GM12878 (cell line): ENCODE data around the gene MCEMP1. TPM values are rescaled to one million over a fixed set of nuclear protein-coding genes. Genes with fewer than 3 reads are reported as not detected.

ENCODE experiments used
- ATAC-seq: fragments of 200-7000 bp; cut with Tn5 transposase; 3 replicates; pipeline ENCODE4 v1.9.1; 2020; ENCODE audit warnings: mild to moderate bottlenecking, moderate library complexity
- BruUV-seq: library from RNA; stranded (reverse); fragments of 400-500 nt; replicated peaks from 2 replicates; lab custom pipeline; 2021; lab: Mats Ljungman, UMichigan
- CTCF ChIA-PET: fragments of 300-600 bp; sonication (Branson Sonifier 250); formaldehyde crosslinking; extraction: SDS; loops from one replicate; lab custom pipeline; 2021; ENCODE audit warnings: inconsistent platforms; lab: Yijun Ruan, JAX
- POLR2A ChIA-PET: fragments of 350-600 bp; formaldehyde crosslinking; extraction: SDS; loops from one replicate; lab custom pipeline; 2021; ENCODE audit warnings: inconsistent platforms; lab: Charles Lee
- RAD21 ChIA-PET: fragments of 300-600 bp; sonication (Branson Sonifier 250); formaldehyde crosslinking; loops from one replicate; lab custom pipeline; 2023; ENCODE audit warnings: antibody characterized with exemption; ENCODE audit not compliant: unreplicated experiment; lab: Charles Lee
- SMC1A ChIA-PET: fragments of 300-600 bp; sonication (Branson Sonifier 250); formaldehyde crosslinking; loops from one replicate; lab custom pipeline; 2023; ENCODE audit not compliant: unreplicated experiment, uncharacterized antibody; lab: Charles Lee
- DNase-seq: peaks from one replicate; pipeline ENCODE4 v3.0.0-alpha.2; 2011; ENCODE audit warnings: low read depth, low spot score
- FAIRE-seq: peaks from 3 replicates; lab custom pipeline; 2011; peaks lifted over from hg19 to GRCh38; lab: Jason Lieb, UNC
- H2AFZ ChIP-seq: 2 replicates; pipeline ENCODE4 v1.6.0; 2011; ENCODE audit warnings: low read depth, low read length, control low read depth; ENCODE audit not compliant: control insufficient read depth
- H3K27ac ChIP-seq: 2 replicates; pipeline ENCODE4 v1.5.1; 2011; ENCODE audit warnings: control low read depth; ENCODE audit not compliant: control insufficient read depth, insufficient read depth
- H3K27me3 ChIP-seq, 2 experiments: replicated peaks in 1 of 2; 2 replicates each; pipeline versions ENCODE4 v1.6.0 to v1.6.1; 2011; ENCODE audit warnings: low read length in 1 of 2; ENCODE audit not compliant: control insufficient read depth in 2 of 2, insufficient read depth in 2 of 2
- H3K36me3 ChIP-seq, 2 experiments: 2 replicates each; pipeline ENCODE4 v1.5.1; 2011; ENCODE audit warnings: low read length in 1 of 2; ENCODE audit not compliant: control insufficient read depth in 2 of 2, insufficient read depth in 2 of 2
- H3K4me1 ChIP-seq: 2 replicates; pipeline ENCODE4 v1.6.1; 2011; ENCODE audit warnings: mild to moderate bottlenecking, low read length, moderate library complexity, mixed read lengths; ENCODE audit not compliant: control insufficient read depth, insufficient read depth
- H3K4me2 ChIP-seq: 2 replicates; pipeline ENCODE4 v1.6.0; 2011; ENCODE audit warnings: control low read depth; ENCODE audit not compliant: control insufficient read depth, insufficient read depth
- H3K4me3 ChIP-seq: fragments of 200-600 bp; sonication (generic); 2 replicates; pipeline ENCODE4 v1.5.1; 2016
- H3K79me2 ChIP-seq: 2 replicates; pipeline ENCODE4 v1.6.0; 2011; ENCODE audit warnings: low read length; ENCODE audit not compliant: control insufficient read depth, insufficient read depth
- H3K9ac ChIP-seq: 2 replicates; pipeline ENCODE4 v1.8.0; 2011; ENCODE audit warnings: low read length, control low read depth, mixed read lengths; ENCODE audit not compliant: control insufficient read depth, insufficient read depth
- H3K9me3 ChIP-seq: replicated peaks from 3 replicates; pipeline ENCODE4 v1.5.1; 2011; ENCODE audit warnings: mild to moderate bottlenecking, low read length; ENCODE audit not compliant: control insufficient read depth, insufficient read depth
- H4K20me1 ChIP-seq: 2 replicates; pipeline ENCODE4 v1.6.0; 2011; ENCODE audit not compliant: control insufficient read depth, insufficient read depth
- ATF2 ChIP-seq: IDR thresholded peaks from 2 replicates; pipeline ENCODE4 v1.6.1; 2012; ENCODE audit warnings: low read length, inconsistent platforms
- BMI1 ChIP-seq: fragments of 450-650 bp; IDR thresholded peaks from 2 replicates; pipeline ENCODE4 v1.6.1; 2016; ENCODE audit warnings: mild to moderate bottlenecking, moderate library complexity, borderline replicate concordance
- CBFB ChIP-seq: IDR thresholded peaks from 2 replicates; pipeline ENCODE4 v1.6.1; 2016; ENCODE audit warnings: antibody characterized with exemption, low read depth
- CBX3 ChIP-seq: fragments of 200-600 bp; sonication (generic); IDR thresholded peaks from 2 replicates; pipeline ENCODE4 v1.6.1; 2016; ENCODE audit warnings: low read depth, borderline replicate concordance
- E4F1 ChIP-seq: fragments of 450-650 bp; IDR thresholded peaks from 2 replicates; pipeline ENCODE4 v1.6.1; 2018; ENCODE audit warnings: borderline replicate concordance, mild to moderate bottlenecking; ENCODE audit not compliant: partially characterized antibody
- EP300 ChIP-seq, 2 experiments: fragments of 150-350 bp in 1 of 2; IDR thresholded peaks; 2 replicates each; pipeline ENCODE4 v1.6.1; 2011 to 2012; ENCODE audit warnings: low read depth in 2 of 2, low read length in 2 of 2, borderline replicate concordance in 1 of 2, improper control_type of control experiment in 1 of 2, inconsistent platforms in 1 of 2; ENCODE audit not compliant: control insufficient read depth in 1 of 2
- ESRRA ChIP-seq: IDR thresholded peaks from 2 replicates; pipeline ENCODE4 v1.6.1; 2012; ENCODE audit warnings: mild to moderate bottlenecking, low read length, improper control_type of control experiment
- HDGF ChIP-seq: fragments of 450-650 bp; IDR thresholded peaks from 2 replicates; pipeline ENCODE4 v1.6.1; 2016; ENCODE audit warnings: antibody characterized with exemption
- MEF2B ChIP-seq: fragments of 450-650 bp; IDR thresholded peaks from 2 replicates; pipeline ENCODE4 v1.6.1; 2018; ENCODE audit warnings: mild to moderate bottlenecking, moderate library complexity; ENCODE audit not compliant: partially characterized antibody, poor library complexity, severe bottlenecking
- NBN ChIP-seq: fragments of 450-650 bp; IDR thresholded peaks from 2 replicates; pipeline ENCODE4 v1.6.1; 2016
- NFIC ChIP-seq: IDR thresholded peaks from 2 replicates; pipeline ENCODE4 v1.6.1; 2012; ENCODE audit warnings: low read depth, mild to moderate bottlenecking, inconsistent platforms, low read length, moderate library complexity
- NR2F1 ChIP-seq: fragments of 450-650 bp; conservative IDR thresholded peaks from 2 replicates; pipeline ENCODE4 v1.6.1; 2017; ENCODE audit warnings: mild to moderate bottlenecking
- NRF1 ChIP-seq: conservative IDR thresholded peaks from 2 replicates; pipeline ENCODE4 v1.6.1; 2011; ENCODE audit warnings: mild to moderate bottlenecking, low read depth, low read length, improper control_type of control experiment
- POU2F2 ChIP-seq: IDR thresholded peaks from 3 replicates; pipeline ENCODE4 v1.6.1; 2011; ENCODE audit warnings: low read depth, mild to moderate bottlenecking, low read length, borderline replicate concordance
- RAD21 ChIP-seq: IDR thresholded peaks from 2 replicates; pipeline ENCODE4 v1.6.1; 2011; ENCODE audit warnings: mild to moderate bottlenecking, low read depth, low read length, moderate library complexity; ENCODE audit not compliant: insufficient read depth
- RBBP5 ChIP-seq: fragments of 200-600 bp; sonication (generic); conservative IDR thresholded peaks from 2 replicates; pipeline ENCODE4 v1.6.1; 2016
- SIN3A ChIP-seq: IDR thresholded peaks from 2 replicates; pipeline ENCODE4 v1.6.1; 2012; ENCODE audit warnings: low read depth, low read length, improper control_type of control experiment
- SMAD1 ChIP-seq: fragments of 450-650 bp; IDR thresholded peaks from 2 replicates; pipeline ENCODE4 v1.6.1; 2018; ENCODE audit warnings: mild to moderate bottlenecking, low read depth; ENCODE audit not compliant: partially characterized antibody
- SREBF2 ChIP-seq: IDR thresholded peaks from 2 replicates; pipeline ENCODE4 v1.6.1; 2012; ENCODE audit warnings: mild to moderate bottlenecking, low read length
- STAT3 ChIP-seq: IDR thresholded peaks from 2 replicates; pipeline ENCODE4 v1.6.1; 2011; ENCODE audit warnings: low read depth, low read length, improper control_type of control experiment
- TBL1XR1 ChIP-seq: IDR thresholded peaks from 2 replicates; pipeline ENCODE4 v1.6.1; 2012; ENCODE audit warnings: low read depth, low read length, improper control_type of control experiment
- YY1 ChIP-seq: IDR thresholded peaks from 2 replicates; pipeline ENCODE4 v1.6.1; 2011; ENCODE audit warnings: low read depth, mild to moderate bottlenecking, low read length
- WGBS: methylation state at CpG from one replicate; pipeline ENCODE4 v1.1.6; 2016; ENCODE audit warnings: low lambda C conversion rate; ENCODE audit not compliant: insufficient replicate concordance, insufficient coverage; ENCODE audit errors: missing lambda C conversion rate; 5-methylcytosine and 5-hydroxymethylcytosine counted together
- in situ Hi-C: fragments of 300-500 bp; cut with MboI; formaldehyde crosslinking; loops from 9 replicates; pipeline ENCODE4 v1.14.3; 2018; ENCODE audit warnings: mixed read lengths
- intact Hi-C: fragments of 100-400 bp; cut with micrococcal nuclease; formaldehyde crosslinking; loops from one replicate; pipeline ENCODE4 v1.14.2; 2022; ENCODE audit not compliant: unreplicated experiment
- polyA plus RNA-seq, 11 experiments: library from polyadenylated mRNA; depleted of rRNA in 4 of 11; unstranded in 6 of 11; stranded (reverse) in 5 of 11; fragments of >200 nt; fragmentation: Nextera tagmentation in 4 of 11; fragmentation: Illumina TruSeq in 1 of 11; extraction: Ambion mirVana in 4 of 11; extraction: Trizol in 1 of 11; gene quantifications; 1 replicate in 1 of 11; 2 replicates in 10 of 11; pipeline versions ENCODE4 v1.2.1 to v1.2.3, GENCODE V29; 2011 to 2016; ENCODE audit warnings: inconsistent platforms in 2 of 11, missing spikeins in 2 of 11, low read depth in 1 of 11
- total RNA-seq, 4 experiments: library from RNA; depleted of rRNA in 3 of 4; stranded (reverse); fragments of >200 nt in 3 of 4; fragmentation: Illumina TruSeq in 1 of 4; extraction: Trizol in 1 of 4; gene quantifications; 2 replicates each; pipeline versions ENCODE4 v1.2.1 to v1.2.3, GENCODE V29; 2013 to 2021

Gene MCEMP1
- total and polyA plus RNA-seq, 10 of the 15 experiments (the other 5 are each of a cell fraction or from before 2014, with no cell fraction given) = 0.08 to 0.55 (median 0.26) TPM; not detected in 1

- TF ChIP-seq STAT3 (no peak), RBBP5 (no peak), NRF1 (no peak), HDGF (no peak), POU2F2 (no peak), SMAD1 (no peak), SIN3A (no peak), NBN (no peak)
These were observed 39.9 kb downstream of the MCEMP1 start (continued) for GRCh38 chr19:7716762-7717161.

DNA sequence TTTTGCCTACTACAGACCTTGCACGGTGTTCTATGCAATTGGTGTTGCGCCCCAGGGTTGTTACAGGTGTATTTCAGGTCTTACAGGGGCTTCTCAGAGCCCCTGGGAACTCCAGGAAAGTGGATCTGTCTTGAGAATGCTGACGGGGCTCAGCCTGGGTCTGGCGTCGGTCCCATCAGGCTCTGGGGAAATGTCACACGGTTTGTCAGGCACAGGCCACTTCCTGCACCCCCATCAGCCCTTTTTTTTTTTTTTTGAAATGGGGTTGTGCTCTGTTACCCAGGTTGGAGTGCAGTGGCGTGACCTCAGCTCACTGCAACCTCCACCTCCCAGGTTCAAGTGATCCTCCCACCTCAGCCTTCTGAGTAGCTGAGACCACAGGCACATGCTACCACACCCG is 41.8 kb downstream of the MCEMP1 start:
- Histone ChIP-seq H3K4me3 (no peak overlapping the region), H3K4me2 (no peak overlapping the region; the same call in 1 of the 2 replicates), H3K9me3 (peaks cover 8% of the 10 kb centered on the region; the same call in 2 of the 3 replicates), H3K27me3 (no peaks in the 10 kb centered on the region), H4K20me1 (no peaks in the 10 kb centered on the region), H3K9ac (peak overlapping the region; percentile 43; the same call in 1 of the 2 replicates), H2AFZ (peak overlapping the region; percentile 59), H3K79me2 (no peaks in the 10 kb centered on the region), H3K4me1 (peaks cover 21% of the 10 kb centered on the region), H3K27ac (peak overlapping the region; percentile 76), H3K36me3 (no peaks in the 10 kb centered on the region)
- DNase-seq = no peak
- ChIA-PET RAD21 (interaction anchor here (0.8 to 1.3 kb wide), 2 partner anchors 9 to 22 kb away, joined by 3 to 4 read pairs; no protein-coding TSS in a partner anchor), CTCF (interaction anchor here (1.7 kb wide), 1 partner anchor 151 kb away, joined by 4 read pairs; no protein-coding TSS in a partner anchor), POLR2A (interaction anchor here (0.6 to 1.0 kb wide), 2 partner anchors 18 to 617 kb away, joined by 3 to 5 read pairs; no protein-coding TSS in a partner anchor), SMC1A (interaction anchor here (0.9 kb wide), 1 partner anchor 20 kb away, joined by 4 read pairs; no protein-coding TSS in a partner anchor)
- intact Hi-C loops = loop anchor here (1.0 kb wide), 1 partner anchor 25 kb away; no protein-coding TSS in a partner anchor
- ATAC-seq = peak; percentile 50
- 14% methylated on average over 7 of the region's 8 CpGs for WGBS
- no TSS peak for BruUV-seq
- in situ Hi-C loops = no loop called here
- FAIRE-seq = no peak
- TF ChIP-seq CBFB (no peak), NR2F1 (peak; percentile 31; the same call in 1 of the 2 replicates), EP300 (IDR thresholded peaks at IDR 0.05; ENCODE audit: borderline replicate concordance in 1 of 2, control insufficient read depth in 1 of 2, low read depth in 2 of 2, low read length in 2 of 2) (no peak), E4F1 (no peak), RAD21 (no peak), YY1 (no peak), CBX3 (no peak), TBL1XR1 (no peak), SREBF2 (no peak), MEF2B (no peak), BMI1 (no peak), ESRRA (no peak), ATF2 (no peak), NFIC (0 out of 2 replicates have a peak, but pooled peaks have one; percentile 26), SMAD1 (no peak)
